Stimulated activated CD4-positive, alpha-beta T cell treated with anti-CD3 and anti-CD28 coated beads, Interleukin-4, amount 100 ng/mL, for 48 hours (primary cell): ENCODE results near the gene NPC1L1.

Source experiments
- DNase-seq, 2 donors: peaks; one replicate each; pipeline ENCODE4 v3.0.0-alpha.2; 2020; ENCODE audit warnings: low read depth in 2 of 2

The NPC1L1 gene

GRCh38 chr7:44536090-44536489 is 5.0 kb downstream of the NPC1L1 start:
- no peak for DNase-seq

- DNase-seq = no peak
Observed at GRCh38 chr7:44535348-44536064, 5.6 kb downstream of the NPC1L1 start.

- peak; percentile 39 to 41 for DNase-seq
Observed at GRCh38 chr7:44534501-44534900, 6.6 kb downstream of the NPC1L1 start.

GRCh38 chr7:44534087-44534486 is 7.0 kb downstream of the NPC1L1 start:
- DNase-seq = no peak

GRCh38 chr7:44533301-44534055 is 7.7 kb downstream of the NPC1L1 start:
- DNase-seq = no peak

- no peak for DNase-seq
Observed at GRCh38 chr7:44531421-44532380, 9.4 kb downstream of the NPC1L1 start.

GRCh38 chr7:44530990-44531389 is 10.1 kb downstream of the NPC1L1 start:
- DNase-seq = no peak

- no peak for DNase-seq
Observed at GRCh38 chr7:44524811-44525388, 16.2 kb downstream of the NPC1L1 start.

- no peak for DNase-seq
Observed at GRCh38 chr7:44522315-44522714, 18.8 kb downstream of the NPC1L1 start.

- no peak for DNase-seq
Observed at GRCh38 chr7:44521347-44522095, 19.6 kb downstream of the NPC1L1 start.

GRCh38 chr7:44520574-44520973 is 20.6 kb downstream of the NPC1L1 start:
- DNase-seq = no peak

- no peak for DNase-seq
Observed at GRCh38 chr7:44519546-44519945, 21.6 kb downstream of the NPC1L1 start.

GRCh38 chr7:44518761-44519160 is 22.4 kb downstream of the NPC1L1 start:
- no peak for DNase-seq

- DNase-seq = no peak
Observed at GRCh38 chr7:44517175-44517574, 24.0 kb downstream of the NPC1L1 start.

GRCh38 chr7:44515590-44516268 is 25.4 kb downstream of the NPC1L1 start:
- DNase-seq = no peak

- DNase-seq = no peak
Observed at GRCh38 chr7:44512736-44513135, 28.4 kb downstream of the NPC1L1 start.

- DNase-seq = no peak
Observed at GRCh38 chr7:44511863-44512468, 29.2 kb downstream of the NPC1L1 start.

GRCh38 chr7:44511236-44511635 is 29.9 kb downstream of the NPC1L1 start:
- DNase-seq = no peak

- DNase-seq = no peak
Observed at GRCh38 chr7:44508328-44509030, 32.7 kb downstream of the NPC1L1 start.
